ENCODE measurements around the gene SFMBT1.

Gene SFMBT1, protein sequence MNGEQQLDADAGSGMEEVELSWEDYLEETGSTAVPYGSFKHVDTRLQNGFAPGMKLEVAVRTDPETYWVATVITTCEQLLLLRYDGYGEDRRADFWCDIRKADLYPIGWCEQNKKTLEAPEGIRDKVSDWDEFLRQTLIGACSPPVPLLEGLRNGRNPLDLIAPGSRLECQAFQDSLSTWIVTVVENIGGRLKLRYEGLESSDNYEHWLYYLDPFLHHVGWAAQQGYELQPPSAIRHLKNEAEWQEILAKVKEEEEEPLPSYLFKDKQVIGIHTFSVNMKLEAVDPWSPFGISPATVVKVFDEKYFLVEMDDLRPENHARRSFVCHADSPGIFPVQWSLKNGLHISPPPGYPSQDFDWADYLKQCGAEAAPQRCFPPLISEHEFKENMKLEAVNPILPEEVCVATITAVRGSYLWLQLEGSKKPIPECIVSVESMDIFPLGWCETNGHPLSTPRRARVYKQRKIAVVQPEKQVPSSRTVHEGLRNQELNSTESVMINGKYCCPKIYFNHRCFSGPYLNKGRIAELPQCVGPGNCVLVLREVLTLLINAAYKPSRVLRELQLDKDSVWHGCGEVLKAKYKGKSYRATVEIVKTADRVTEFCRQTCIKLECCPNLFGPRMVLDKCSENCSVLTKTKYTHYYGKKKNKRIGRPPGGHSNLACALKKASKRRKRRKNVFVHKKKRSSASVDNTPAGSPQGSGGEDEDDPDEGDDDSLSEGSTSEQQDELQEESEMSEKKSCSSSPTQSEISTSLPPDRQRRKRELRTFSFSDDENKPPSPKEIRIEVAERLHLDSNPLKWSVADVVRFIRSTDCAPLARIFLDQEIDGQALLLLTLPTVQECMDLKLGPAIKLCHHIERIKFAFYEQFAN

DNA sequence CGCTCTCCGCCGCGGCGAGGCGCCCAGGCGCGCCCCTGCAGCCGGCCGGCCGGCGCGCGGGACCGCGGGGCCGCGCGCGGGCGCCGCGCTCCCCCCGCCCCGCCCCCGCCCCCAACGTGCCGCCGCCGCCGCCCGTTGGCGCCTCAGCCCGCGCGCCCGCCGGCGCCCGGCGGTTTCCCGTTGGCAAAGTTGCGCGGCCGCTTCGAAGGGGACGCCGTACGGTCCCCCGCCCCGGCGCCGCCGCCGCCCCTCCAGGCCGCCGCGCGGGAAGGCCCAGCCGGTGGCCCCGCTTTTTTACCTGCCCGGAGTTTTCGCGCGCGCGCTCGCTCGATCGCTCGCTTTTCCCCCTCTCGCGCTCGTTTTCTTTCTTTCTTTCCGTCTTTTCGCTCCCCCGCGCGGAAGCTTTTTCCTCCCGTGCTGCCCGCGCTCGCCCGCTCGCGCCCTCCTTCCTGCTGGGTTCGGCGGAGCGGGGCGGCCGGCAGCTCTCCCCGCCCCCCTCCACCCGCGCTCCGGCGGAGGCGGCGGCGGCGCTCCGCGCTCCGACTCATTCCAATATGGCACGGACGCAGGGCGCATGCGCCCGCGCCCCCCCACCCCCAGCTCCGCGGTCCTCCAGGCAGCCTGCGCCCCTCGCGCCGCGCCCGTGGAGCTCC, at the start of gene SFMBT1:
Gene SFMBT1 (minus strand): TSS at position 556 of the 653 bp plus-strand sequence. CDS start 76,945 bp downstream, outside the sequence.
- no peak for TF ChIP-seq CTCF (IDR thresholded peaks at IDR 0.05; ENCODE audit: control insufficient read depth, insufficient read depth, low read depth, low read length, missing control alignments)
- H3K4me3 ChIP-seq (ENCODE audit: control insufficient read depth, low read depth, low read length) = peak within 1 kb of the TSS; percentile 73
- DNase-seq (ENCODE audit: low read depth) = no peak

GRCh38 chr3:53092942-53093341, 47.1 kb upstream of the SFMBT1 start:
- no peak for DNase-seq (ENCODE audit: low read depth)
- TF ChIP-seq CTCF (IDR thresholded peaks at IDR 0.05; ENCODE audit: control insufficient read depth, insufficient read depth, low read depth, low read length, missing control alignments) = no peak
- H3K4me3 ChIP-seq (ENCODE audit: control insufficient read depth, low read depth, low read length) = no peak overlapping the region

DNA sequence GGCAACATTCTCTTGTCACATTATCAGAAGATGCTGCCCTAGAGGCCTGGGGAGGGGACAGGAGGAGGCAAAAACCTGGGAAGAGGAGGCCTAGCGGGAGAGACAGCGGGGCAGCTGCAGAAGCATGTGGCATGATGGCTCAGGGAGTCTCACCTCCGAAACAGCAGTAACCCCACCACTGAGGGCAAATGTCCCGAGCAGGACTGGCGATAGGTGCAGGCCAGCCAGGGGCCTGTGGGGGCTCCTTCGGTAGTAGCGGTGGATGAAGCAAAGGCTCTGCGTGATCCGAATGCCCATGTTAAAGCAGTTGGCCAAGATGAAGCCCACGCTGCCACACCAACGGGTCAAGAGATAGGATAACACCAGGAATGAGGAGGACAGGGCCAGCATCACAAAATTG, 46.3 kb upstream of the SFMBT1 start:
- H3K4me3 ChIP-seq (ENCODE audit: control insufficient read depth, low read depth, low read length) = no peak overlapping the region
- no peak for TF ChIP-seq CTCF (IDR thresholded peaks at IDR 0.05; ENCODE audit: control insufficient read depth, insufficient read depth, low read depth, low read length, missing control alignments)
- no peak for DNase-seq (ENCODE audit: low read depth)

- no peak for DNase-seq (ENCODE audit: low read depth)
- H3K4me3 ChIP-seq (ENCODE audit: control insufficient read depth, low read depth, low read length) = no peak overlapping the region
- no peak for TF ChIP-seq CTCF (IDR thresholded peaks at IDR 0.05; ENCODE audit: control insufficient read depth, insufficient read depth, low read depth, low read length, missing control alignments)
These were observed 45.1 kb upstream of the SFMBT1 start for GRCh38 chr3:53091011-53091410.

GRCh38 chr3:53089511-53089910, 43.6 kb upstream of the SFMBT1 start:
- H3K4me3 ChIP-seq (ENCODE audit: control insufficient read depth, low read depth, low read length) = no peak overlapping the region
- no peak for TF ChIP-seq CTCF (IDR thresholded peaks at IDR 0.05; ENCODE audit: control insufficient read depth, insufficient read depth, low read depth, low read length, missing control alignments)
- DNase-seq (ENCODE audit: low read depth) = no peak

DNA sequence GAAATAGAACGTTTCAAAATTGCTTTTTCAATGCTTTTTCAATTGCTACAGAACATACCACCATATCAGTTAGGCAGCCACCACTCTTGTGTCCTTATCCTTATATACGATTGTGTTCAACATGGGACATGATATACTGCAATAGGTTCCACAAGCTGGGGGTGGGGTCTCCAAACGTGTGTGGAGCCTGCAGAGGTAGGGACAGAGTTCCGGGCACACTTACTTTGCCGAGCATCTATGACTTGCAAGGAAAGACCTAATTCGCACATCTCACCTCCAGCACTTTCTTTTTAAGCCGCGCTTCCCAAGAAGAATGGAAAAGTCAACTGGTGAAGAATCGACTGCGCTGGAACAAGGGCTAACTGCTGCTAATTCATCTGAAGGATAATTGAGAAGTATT, 39.6 kb upstream of the SFMBT1 start:
- no peak for TF ChIP-seq CTCF (IDR thresholded peaks at IDR 0.05; ENCODE audit: control insufficient read depth, insufficient read depth, low read depth, low read length, missing control alignments)
- no peak for DNase-seq (ENCODE audit: low read depth)
- no peak overlapping the region for H3K4me3 ChIP-seq (ENCODE audit: control insufficient read depth, low read depth, low read length)

Data from AG09309 (cell line).